HG03175 (cell line): ENCODE measurements around the gene BCLAF1.
A peak's percentile ranks its signal among the peaks of the same experiment; 100 is the strongest.

ENCODE experiments used
- ATAC-seq: cut with Tn5 transposase; IDR thresholded peaks from one replicate; pipeline ENCODE4 v1.9.1; 2021; ENCODE audit warnings: mild to moderate bottlenecking, moderate library complexity; ENCODE audit not compliant: unreplicated experiment

Gene BCLAF1, protein sequence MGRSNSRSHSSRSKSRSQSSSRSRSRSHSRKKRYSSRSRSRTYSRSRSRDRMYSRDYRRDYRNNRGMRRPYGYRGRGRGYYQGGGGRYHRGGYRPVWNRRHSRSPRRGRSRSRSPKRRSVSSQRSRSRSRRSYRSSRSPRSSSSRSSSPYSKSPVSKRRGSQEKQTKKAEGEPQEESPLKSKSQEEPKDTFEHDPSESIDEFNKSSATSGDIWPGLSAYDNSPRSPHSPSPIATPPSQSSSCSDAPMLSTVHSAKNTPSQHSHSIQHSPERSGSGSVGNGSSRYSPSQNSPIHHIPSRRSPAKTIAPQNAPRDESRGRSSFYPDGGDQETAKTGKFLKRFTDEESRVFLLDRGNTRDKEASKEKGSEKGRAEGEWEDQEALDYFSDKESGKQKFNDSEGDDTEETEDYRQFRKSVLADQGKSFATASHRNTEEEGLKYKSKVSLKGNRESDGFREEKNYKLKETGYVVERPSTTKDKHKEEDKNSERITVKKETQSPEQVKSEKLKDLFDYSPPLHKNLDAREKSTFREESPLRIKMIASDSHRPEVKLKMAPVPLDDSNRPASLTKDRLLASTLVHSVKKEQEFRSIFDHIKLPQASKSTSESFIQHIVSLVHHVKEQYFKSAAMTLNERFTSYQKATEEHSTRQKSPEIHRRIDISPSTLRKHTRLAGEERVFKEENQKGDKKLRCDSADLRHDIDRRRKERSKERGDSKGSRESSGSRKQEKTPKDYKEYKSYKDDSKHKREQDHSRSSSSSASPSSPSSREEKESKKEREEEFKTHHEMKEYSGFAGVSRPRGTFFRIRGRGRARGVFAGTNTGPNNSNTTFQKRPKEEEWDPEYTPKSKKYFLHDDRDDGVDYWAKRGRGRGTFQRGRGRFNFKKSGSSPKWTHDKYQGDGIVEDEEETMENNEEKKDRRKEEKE

DNA sequence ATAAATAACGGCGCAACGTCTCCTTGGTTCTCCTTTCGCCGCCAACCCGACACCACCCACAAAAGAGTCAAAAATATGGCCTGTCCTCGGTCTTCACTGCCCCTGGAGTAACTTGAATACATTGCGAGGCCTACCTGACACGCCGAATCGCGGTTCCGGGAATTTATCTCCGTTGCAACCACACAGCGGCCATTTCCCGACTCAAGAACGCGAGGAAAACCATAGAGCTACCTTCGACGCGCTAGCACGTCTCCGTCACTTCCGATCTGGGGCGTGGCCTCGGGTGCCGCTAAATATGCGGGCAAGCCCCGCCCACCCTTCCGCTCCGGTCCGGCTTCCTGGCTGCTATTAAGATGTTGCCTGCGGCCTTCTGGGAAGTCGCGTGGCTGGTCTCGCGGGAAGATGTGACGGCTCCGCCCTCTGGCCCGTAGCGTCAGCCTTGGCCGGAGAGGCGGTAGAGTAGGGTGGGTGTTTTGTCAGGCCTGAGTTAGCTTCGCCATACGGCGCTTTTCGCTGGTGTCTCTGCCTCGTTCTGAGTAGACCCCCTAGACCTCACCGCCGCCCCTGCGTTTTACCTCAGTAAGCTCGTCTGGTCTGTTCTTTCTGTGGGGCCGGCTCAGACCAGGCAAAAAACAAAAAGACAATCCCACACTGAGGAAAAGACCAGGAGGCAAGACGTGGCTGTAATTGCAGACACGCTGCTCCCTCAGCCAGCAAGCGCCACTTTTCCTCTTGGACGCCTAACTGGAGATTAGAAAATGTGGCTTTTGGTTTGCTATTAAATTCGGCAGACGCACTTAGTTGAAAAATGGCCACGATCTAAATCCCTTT is at the start of gene BCLAF1:
Gene BCLAF1, minus strand, starts transcription at position 268 of the 831 bp plus-strand sequence. CDS start 9,980 bp downstream, outside the sequence.
- ATAC-seq = peak; percentile 87

DNA sequence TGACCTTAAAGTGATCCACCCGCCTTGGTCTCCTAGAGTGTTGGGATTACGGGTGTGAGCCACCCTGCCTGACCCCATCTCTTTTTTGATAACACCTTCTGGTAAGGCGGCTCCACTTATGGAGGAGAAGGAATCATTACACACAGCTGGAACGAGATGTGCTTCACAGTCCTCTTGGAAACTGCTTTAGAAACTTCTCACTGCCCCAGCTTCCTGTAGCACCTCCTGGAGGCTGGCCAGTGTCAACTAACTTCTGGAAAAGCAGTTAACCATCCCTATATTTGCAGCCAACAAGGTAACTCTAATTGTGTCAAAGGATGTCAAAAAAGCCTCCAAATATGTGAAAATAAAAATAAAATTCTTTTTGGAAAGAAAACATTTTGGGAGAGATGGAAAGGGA is 48.8 kb upstream of the BCLAF1 start:
- no peak for ATAC-seq

DNA sequence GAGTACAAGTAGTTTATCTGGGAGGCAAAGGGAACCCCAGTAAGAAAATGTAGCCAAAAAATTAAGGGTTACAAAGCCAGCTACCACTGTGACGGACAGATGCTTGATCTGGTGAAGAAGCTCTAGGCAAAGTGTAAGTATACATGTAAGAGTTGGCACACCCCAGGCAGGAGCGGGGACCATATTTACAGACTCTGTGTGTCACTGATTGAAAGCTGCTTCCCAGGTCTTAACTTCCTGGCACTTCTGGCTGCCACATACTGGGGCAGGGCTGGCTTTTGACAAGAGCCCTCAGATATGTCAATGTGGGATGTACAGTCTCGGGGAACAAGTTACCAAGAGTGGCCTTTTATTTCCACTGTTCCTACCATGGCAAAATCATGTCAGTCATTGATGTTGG is 48.0 kb upstream of the BCLAF1 start:
- ATAC-seq = no peak

DNA sequence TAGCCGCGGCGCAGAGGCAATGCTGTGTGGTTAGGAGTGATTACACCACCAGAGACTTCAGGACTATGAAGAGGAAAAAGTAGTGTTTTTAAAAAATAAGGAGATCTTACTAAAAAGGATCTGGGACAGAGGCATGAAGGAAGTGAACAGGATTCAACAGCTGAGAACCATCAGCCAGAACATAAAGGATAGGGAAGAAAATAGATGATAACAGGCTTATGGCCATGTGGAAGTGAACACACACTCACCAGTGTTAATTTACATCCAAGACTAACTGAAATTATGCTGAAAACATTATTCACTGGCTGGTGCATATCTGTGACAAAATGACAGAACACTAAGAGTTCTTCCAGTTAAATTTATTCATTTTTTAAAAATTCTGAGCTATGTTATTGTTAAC is 47.5 kb upstream of the BCLAF1 start:
- no peak for ATAC-seq

DNA sequence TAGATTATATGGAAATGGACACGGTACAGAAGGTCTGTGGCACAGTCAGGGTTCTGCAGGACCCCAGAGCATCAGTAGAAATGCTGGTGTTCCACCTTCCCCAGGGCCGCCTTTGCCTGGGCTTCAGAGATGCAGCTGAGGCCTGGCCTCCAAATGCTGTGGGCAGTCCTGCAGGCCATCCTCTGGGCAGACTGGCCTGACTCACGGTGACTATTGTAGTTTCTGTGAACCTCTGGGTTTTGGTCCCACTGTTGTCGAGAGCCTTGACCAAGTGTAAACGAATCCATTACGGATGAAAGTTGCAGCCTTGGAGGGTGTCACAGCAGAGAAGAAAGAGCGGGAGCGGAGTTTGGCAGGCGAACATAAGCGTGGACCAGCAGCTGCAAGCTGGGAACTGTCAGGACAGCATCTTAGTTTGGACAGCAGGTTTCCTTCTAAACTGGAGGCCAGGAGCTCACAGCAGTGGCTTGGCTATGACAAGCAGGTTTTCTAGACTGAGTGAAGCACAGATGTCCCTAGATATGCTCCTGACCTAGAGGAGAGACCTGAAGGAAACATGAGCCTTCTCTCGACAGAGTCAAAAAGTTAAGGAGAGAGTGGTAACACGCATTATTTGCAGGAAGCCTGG is 46.2 kb upstream of the BCLAF1 start:
- ATAC-seq = no peak

DNA sequence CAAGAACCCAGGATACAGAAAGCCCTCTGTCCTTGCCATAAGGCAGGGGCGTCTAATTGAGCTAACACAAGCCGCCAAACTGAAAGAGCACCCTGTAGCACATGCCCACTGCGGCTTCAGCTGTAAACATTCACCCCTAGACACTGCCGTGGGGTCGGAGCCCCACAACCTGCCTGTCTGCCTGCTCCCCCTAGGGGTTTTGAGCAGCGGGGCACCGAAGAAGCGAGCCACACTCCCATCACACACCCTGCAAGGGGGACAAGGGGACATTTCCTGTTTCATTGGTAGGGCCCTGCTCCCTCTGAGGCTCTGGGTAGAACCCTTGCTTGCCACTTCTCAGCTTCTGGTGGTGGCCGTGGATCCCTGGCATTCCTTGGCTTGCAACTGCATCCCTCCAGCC is 45.2 kb upstream of the BCLAF1 start:
- ATAC-seq = no peak

DNA sequence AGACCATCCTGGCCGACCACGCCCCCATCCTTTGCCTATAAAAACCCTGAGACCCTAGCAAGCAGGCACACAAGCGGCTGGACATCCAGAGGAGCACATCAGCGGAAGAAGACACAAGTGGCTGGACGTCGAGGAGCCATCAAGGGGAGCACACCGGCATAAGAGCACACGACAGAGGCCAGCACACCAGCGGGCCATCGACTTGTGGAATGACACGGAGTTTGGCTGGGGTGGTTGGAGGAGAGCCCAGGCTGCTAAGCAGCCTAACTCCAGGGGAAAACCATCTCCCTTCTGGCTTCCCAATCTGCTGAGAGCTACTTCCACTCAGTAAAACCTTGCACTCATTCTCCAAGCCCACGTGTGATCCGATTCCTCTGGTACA is 44.8 kb upstream of the BCLAF1 start:
- no peak for ATAC-seq

DNA sequence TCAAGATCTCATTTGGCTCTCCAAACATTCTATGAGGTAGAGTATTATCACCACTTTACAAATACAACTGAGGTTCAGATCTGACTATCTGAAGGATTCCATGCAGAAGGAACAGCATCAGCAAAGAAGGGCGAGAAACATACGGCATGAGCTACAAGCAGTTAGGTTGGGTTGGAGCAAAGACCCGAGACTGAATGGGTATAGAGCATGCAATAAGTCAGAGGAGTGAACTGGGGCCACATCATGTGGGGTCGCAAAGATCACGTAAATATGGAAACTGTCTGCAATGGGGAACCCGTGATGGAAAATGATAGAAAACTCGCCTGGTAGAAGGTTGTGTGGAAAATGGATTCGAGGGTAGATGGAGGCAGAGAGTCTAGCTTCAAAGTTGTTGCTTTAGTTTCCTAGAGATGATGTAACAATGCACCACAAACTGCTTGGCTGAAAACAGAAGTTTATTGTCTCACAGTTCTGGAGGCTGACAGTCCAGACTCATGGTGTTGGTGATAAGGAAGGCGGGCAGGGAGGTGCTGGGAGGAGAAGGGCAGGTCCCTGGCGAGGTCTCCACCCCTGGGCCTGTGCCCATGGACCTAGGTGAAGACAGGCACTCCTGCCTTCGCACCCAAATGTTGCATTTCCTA is 44.3 kb upstream of the BCLAF1 start:
- no peak for ATAC-seq

DNA sequence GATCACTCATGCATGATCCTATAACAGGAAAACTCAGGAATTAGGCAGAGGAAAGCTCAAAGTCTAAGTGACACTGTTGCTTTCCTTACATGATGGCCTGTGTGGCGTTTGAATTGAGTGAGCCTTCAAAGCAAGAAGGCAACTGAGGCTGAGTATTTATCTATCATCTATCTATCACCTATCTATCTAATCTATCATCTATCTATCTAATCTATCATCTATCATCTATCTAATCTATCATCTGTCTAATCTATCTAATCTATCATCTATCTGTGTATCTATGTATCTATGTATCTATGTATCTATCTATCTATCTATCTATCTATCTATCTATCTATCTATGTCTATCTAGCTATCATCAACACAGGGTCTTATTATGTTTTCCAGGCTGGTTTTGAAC is 41.8 kb upstream of the BCLAF1 start:
- no peak for ATAC-seq

DNA sequence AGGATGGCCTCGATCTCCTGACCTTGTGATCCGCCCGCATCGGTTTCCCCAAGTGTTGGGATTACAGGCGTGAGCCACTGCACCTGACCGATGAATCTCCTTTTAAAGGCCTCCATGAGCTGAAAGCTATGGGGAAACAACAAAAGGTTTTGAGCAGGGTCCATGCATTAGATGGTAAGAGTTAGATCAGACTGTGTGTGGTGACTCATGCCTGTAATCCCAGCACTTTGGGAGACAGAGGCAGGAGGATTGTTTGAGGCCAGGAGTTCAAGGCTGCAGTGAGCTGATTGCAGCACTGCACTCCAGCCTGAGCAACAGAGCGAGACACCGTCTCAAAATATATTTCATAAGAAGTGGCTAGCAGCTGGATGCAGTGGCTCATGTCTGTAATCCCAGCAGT is 41.0 kb upstream of the BCLAF1 start:
- no peak for ATAC-seq

DNA sequence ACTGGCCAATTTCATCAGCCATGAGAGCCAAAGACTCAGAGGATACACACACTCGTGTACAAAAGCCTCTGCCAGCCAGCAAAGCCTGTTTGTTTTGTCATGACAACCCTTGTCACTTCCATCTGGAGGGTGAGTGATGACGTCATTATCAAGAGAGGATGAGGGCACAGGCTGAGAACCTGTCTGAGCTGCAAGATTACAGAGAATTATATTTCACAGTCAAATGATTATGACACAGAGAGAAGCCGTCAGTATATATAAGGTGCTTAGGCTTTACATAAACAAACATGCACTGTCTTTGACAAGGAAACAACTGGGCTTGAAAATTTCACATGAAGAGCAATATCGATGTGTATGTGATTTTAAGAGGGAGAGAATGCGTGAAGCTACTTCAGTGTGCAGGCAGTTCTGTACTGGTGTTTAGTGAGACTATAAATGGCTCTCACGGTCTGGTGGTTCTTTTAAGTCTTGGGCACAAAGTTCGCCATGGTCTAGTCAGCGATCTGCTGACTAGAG is 36.5 kb upstream of the BCLAF1 start:
- ATAC-seq = no peak

DNA sequence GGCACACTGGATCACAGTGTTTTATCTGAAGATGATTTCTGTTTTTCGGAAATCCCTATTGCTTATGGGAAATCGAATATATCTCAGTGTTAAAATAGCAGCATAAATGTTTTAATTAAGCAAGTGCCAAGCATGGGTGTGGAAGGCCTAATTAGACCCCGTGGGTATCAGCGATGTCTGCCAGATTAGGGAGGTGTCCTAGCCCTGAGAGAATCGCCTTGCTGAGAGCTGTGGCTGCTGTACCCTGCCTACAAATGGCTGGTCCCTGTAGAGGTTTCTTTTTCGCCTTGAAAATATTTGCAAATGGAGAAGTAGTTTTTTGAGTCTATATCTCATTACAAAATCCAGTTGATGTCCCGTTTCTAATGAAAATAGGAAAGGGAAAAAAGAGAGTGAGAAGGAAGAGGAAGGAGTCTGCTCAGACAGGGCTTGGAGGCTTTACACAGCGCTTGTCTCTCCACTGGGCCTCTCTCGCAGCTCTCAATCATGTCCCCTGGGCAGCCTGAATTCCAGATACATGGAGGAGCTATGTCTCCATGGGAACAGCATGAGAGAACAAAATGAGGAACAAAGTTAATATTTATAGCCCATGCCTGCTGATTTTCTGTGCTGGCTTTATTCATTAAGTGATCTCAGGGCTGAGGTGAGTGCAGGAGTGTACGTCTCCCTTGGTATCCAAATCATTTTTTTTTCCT is 35.2 kb upstream of the BCLAF1 start:
- ATAC-seq = no peak

DNA sequence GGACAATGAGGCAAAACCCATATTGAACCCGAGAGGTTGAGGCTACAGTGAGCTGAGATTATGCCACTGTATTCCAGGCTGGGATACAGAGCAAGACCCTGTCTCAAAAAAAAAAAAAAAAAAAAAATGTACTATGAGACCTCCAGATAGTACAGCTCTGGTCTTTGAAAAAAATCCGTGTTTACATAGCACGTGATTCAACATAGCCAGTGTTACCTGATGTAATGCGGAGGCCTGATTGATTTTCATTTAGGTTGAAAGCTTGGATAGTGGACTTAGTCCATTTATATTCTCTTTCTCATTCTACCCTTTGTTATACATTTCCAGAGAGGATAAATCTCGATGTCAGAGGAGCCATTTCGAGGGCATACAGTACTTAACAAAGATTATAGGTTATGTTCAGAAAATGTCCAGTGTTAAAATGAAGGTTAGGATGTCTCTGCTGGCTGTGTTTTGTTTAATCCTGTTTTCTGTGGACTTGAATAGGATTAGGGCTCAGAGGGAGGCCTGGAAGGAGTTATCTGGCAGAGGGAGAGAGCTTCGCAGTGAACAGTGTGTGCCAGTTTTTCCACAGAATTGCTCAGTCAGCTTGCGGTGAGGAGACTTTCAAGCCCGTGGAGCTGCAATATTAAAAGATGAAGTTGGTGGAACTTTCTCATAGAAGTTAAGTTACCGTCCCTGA is 33.9 kb upstream of the BCLAF1 start:
- no peak for ATAC-seq

DNA sequence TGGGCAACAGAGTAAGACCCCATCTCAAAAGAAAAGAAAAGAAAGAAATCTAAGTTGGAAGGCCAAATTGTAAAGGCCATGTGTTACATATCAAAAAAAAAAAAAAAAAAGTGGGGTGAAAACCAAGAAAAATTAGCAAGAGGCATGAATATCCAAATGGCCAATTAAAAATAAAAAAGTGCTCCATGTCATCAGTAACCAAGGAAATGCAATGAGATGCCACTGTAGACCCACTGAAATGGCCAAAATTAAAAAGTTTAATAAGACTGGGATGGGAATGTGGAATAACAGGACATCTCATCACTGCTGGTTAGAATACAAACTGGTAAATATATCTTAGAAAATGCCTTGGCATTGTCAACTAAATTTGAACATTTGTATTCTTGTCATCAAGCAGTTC is 30.1 kb upstream of the BCLAF1 start:
- ATAC-seq = no peak

DNA sequence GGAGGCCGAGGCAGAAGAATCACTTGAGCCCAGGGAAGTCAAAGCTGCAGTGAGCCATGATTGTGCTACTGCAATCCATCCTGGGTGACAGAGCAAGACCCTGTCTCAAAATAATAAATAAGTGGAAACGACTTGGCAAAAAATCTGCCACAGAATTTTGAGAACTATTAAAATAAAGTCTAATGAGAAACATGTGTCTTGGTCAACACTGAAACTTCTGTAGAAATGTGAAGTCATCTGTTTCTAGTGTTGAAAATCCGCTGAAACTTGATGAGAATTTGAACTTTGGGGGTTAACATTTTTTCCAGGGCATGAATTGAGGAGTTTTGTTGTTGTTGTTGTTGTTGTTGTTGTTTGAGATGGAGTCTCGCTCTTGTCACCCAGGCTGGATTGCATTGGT is 29.0 kb upstream of the BCLAF1 start:
- ATAC-seq = no peak

DNA sequence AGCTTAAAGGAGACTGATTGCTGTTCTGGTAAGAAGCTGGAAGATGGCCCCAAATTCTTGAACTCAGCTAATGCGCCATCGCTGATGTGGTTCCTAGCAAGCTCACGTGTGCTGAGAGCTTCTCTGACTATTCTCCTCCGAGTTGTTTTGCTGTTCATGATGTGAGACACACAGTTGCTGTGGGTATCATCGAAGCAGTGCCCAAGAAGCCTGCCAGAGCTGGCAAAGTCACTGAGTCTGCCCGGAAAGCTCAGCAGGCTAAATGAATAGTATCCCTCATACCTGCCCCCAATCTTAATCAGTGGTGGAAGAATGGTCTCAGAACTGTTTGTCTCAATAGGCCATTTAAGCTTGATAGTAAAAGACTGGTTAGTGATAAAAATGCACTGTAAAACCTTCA is 28.3 kb upstream of the BCLAF1 start:
- ATAC-seq = no peak

DNA sequence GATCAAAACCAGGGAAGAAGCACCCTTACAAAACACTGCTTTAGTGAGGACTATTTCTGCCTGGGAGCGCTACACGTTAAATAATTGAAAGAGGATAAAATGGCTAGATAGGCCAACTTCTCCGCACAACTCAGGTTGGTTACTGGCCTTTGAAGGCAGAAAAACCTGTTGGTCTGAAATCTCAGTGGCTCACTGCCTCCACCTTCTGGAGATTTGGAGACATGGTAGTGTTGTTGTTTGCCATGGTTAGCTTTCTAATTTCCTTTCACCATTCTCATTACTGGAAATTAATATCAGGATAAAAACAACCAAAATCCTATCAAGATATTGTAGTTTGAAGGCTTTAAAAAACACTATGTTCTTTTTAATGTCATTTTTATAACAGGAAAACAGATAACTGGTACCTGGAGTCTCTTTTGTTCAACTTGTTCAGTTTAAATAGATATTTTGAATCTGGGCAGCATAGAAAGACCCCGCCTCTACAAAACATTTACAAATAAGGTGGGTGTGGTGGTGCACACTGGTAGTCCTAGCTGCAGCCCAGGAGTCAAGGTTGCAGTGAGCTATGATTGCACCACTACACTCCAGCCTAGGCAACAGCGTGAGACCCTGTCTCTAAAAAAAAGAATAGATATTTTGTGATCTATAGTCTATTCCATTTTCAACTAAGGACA is 27.5 kb upstream of the BCLAF1 start:
- ATAC-seq = peak; percentile 76

DNA sequence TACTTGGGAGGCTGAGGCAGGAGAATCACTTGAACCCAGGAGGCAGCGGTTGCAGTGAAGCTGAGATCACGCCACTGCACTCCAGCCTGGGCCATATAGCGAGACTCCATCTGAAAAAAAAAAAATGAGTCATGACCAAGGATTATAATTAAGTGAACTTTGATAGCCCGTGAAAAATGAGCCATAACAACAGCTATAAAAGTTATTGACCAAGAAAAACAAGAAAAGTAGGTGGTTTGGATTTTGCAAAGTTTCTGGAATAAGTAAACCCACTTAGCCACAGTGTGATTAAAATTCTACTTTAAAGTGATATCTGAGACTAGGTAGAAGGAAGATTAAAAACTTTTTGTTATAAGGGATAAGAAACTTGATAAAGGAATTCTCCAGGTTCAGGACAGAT is 25.9 kb upstream of the BCLAF1 start:
- ATAC-seq = no peak
